Epithelial cell of proximal tubule (primary cell): ENCODE results near the gene ABCA8. TPM values are rescaled to one million over a fixed set of nuclear protein-coding genes. Genes with fewer than 3 reads are reported as not detected.
"Not testable (repeated sequence)": the region's sequence is repeated elsewhere in the genome, so short reads cannot be mapped to it uniquely, and the experiment has no call there.

Experiments used
- DNase-seq: peaks from one replicate; pipeline ENCODE4 v3.0.0-alpha.2; 2011; ENCODE audit warnings: low read depth
- H3K4me3 ChIP-seq: 2 replicates; pipeline ENCODE4 v1.5.1; 2011; ENCODE audit warnings: low read depth, mild to moderate bottlenecking, low read length
- total RNA-seq: library from RNA; depleted of rRNA; stranded (reverse); fragments of >200 nt; gene quantifications from 2 replicates; pipeline ENCODE4 v1.2.3, GENCODE V29; 2015
- TF ChIP-seq, protein P1 (sequence below): conservative IDR thresholded peaks from 2 replicates; pipeline ENCODE4 v1.5.1; 2012; ENCODE audit warnings: low read depth, mild to moderate bottlenecking, low read length

Gene ABCA8
- total RNA-seq, 1 donor from 2014 or later = not detected

DNA sequence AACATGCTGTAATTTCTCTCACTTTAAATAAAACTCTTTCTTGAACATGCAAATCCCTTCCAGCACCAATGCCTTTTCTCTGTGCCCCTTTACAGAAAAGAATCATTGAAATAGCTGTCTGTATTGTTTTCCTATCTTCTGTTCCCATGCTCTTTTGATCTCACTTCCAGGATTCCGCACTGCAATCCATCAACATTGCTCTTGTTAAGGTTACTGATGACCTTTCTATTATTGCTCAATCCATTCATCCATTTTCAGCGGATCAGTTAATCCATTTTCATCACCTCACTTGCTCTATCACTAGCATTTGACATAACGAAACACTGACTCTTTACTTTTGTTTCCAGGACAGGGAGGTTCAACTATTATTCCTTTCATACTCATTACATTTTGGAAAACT is 130.5 kb downstream of the ABCA8 start:
- H3K4me3 ChIP-seq = no peak overlapping the region
- DNase-seq = no peak
- TF ChIP-seq, protein P1, sequence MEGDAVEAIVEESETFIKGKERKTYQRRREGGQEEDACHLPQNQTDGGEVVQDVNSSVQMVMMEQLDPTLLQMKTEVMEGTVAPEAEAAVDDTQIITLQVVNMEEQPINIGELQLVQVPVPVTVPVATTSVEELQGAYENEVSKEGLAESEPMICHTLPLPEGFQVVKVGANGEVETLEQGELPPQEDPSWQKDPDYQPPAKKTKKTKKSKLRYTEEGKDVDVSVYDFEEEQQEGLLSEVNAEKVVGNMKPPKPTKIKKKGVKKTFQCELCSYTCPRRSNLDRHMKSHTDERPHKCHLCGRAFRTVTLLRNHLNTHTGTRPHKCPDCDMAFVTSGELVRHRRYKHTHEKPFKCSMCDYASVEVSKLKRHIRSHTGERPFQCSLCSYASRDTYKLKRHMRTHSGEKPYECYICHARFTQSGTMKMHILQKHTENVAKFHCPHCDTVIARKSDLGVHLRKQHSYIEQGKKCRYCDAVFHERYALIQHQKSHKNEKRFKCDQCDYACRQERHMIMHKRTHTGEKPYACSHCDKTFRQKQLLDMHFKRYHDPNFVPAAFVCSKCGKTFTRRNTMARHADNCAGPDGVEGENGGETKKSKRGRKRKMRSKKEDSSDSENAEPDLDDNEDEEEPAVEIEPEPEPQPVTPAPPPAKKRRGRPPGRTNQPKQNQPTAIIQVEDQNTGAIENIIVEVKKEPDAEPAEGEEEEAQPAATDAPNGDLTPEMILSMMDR = no peak

DNA sequence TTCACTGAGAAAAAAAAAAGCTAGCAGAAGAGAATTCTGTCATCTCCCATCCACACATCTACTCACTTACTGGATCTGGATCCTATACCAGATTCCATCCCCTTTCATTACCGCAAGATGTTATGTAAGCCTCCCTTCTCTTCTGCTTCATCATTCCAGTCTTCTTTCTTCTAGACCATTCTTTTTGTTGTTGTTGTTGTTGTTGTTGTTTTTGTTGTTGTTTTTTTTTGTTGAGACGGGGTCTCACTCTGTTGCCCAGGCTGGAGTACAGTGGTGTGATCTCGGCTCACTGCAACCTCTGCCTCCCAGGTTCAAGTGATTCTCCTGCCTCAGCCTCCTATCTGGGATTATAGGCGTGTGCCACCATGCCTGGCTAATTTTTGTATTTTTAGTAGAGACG is 131.0 kb downstream of the ABCA8 start:
- H3K4me3 ChIP-seq, DNase-seq: not testable (repeated sequence)

DNA sequence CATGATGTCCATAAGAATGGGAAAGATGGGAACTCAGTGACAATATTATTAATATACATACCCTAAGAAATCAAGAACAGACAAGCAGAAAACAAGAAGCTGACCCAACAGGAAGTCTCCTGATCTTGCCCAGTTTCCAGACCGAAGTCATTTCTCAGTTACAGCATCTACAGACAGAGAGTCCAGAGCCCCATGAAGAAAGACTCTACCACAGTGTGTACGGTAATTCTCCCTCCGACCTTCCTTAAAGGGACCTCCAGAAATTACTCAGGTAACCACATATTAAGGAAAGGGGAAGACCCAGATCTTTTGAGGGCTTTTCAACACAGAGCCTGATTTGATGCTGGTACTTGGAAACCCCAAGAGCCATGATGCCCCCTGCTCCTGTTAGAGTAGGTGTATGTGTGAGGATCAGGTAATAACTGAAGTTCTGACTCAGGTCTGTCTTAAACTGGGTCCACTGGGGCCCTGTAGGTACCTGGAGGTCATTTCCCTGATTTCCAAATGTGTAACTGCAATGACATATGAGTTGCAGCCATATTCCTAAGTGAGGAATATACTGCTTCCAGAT is 132.4 kb downstream of the ABCA8 start:
- TF ChIP-seq, protein P1 = no peak
- no peak overlapping the region for H3K4me3 ChIP-seq
- DNase-seq = no peak

DNA sequence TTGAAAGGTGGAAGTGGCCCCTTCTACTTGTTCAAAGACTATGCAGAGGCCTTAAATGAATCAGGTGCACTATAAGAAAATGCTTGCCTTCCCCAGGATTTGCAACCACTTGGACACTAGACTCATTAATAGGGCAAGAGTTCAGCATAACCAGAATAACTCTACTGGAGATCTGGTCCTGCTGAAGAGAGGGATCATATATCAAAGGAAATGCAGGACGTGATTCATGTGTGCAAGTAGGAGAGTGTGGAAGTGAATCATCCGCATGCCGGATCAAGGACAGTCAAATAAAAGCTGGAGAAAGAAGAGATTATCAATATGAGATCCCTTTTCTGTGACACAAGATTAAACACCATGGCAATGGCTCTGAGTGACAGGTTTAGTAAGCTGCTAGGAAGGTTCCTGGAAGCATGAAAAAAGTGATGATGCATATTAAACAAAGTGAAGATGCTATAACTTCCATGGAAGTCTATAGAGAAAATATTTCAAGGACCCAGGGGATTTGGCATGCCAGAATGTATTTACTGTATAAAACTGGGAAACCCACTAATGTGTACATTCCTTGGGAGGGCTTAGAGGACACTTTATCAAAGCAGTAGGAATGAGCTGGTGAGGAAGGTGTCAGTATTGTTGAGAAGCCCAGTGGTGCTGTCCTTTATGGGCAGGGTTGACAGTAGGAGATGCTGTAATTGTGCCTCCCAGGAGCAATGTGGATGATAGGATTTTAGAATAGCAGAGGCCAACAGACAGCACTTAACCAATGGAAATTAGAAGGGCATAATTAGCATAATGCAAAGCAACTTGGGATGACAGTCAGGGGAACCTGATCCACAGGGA is 133.1 kb downstream of the ABCA8 start:
- DNase-seq = peak; percentile 75
- TF ChIP-seq, protein P1 = no peak
- no peak overlapping the region for H3K4me3 ChIP-seq

DNA sequence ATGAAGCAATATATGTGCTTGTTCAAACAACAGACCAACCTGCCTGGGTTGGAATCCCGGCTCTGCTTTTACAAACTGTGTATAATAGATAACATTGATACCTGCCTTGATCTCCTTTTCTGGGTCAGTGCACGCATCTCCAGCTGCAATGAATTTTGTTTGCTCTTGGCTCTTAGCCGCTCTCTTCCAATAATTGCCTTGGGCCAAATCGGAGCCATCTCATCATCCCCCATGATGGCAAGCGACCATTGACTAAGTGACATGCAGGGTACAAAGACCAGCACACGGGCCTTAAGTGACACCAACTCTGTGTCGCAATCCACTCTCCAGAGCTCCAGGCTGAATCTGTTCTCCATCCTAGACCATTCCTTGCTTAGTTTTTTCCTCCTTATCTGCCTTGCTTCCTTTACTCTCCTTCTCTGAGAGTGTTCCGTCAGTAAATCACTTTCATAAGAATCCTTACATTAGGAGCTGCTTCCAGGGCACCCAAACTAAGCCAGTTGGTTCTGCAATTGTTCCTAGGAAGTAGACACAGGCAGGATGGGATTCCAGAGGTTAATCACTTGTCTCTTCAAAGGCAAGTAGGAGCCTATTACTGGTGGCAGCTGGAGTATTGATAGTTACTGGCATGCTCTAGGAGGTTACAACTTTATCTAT is 134.2 kb downstream of the ABCA8 start:
- no peak overlapping the region for H3K4me3 ChIP-seq
- TF ChIP-seq, protein P1 = no peak
- DNase-seq = no peak

DNA sequence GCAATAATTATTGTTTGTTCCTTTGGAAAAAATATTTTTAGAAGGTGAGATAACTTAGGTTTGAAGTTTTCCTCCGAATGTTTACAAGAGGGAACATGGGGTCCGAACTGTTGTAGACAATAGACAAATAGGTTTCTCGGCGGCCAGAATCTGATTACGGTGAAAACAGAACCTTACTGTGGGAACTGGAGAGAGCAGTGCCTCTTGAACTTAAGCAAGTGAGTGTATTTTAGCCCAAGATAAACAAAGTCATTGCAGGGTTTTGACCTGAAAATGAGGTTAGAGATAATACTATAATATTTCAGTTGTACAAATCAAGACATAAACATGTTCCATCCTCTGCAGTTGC is 134.7 kb downstream of the ABCA8 start:
- no peak for DNase-seq
- TF ChIP-seq, protein P1 = no peak
- no peak overlapping the region for H3K4me3 ChIP-seq

DNA sequence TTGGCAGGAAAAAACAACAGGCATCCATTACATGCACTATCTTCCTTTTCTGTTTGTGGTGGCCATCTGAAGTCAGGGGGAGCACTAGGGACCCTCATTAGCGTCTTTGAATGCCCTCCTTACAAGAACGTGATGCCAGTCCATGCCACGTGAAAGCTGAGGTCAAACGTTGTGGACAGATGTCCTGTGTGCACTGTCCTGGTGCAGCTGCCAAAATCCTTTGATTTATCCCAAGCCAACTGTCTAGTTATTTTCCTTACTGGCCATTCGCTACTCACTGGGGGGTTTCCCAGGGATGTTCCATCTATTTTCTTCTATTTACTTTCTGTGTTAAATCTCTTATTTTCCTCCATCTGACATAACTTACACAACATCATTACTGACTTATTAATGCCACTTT is 135.7 kb downstream of the ABCA8 start:
- H3K4me3 ChIP-seq = no peak overlapping the region
- DNase-seq = no peak
- TF ChIP-seq, protein P1 = no peak
